ENCODE results near the gene ASIC1. TPM values are rescaled to one million over a fixed set of nuclear protein-coding genes. Genes with fewer than 3 reads are reported as not detected.

ASIC1 gene
- total RNA-seq, 1 donor from 2014 or later = 25.0 TPM

DNA sequence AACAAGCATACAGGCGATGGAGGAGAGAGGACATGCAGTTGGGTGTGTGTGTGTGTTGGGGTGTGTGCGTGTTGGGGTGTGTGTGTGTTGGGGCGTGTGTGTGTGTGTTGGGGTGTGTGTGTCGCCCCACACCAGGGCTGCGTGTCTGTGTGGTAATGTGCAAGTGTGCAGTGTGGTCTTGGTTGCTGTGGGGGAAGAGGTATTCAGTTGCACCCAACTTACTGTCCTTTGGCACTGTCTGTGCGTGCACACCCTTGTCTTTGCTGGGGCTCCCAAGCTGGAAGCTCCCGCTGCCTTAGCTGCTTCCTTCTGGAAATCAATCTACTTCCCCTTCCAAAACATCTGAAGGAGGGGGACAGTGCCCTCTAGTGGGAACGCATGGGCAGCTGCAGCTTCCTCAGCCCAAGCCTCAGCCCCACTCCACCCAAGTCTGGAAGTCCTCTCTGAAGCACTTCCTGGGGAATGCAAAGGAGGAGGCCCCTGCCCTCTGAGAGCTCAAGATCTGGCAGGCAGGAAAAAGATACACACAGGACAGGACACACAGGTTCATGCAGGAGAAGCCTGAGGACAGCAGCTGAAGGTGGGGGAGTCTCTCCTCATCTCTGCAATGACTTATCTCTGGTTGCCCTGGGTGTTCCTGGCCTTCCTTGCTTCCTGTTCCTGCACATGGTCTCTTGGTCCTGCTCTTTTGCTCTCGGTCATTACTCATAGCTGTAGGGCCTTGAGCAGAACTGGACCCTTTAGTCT lies 13.1 kb downstream of the ASIC1 start:
- Mint-ChIP-seq H3K27ac (ENCODE audit: unreplicated experiment) (peak overlapping the region; percentile 68), H3K9me3 (no peaks in the 10 kb centered on the region), H3K27me3 (ENCODE audit: low read depth) (no peaks in the 10 kb centered on the region), H3K4me1 (peaks cover 13% of the 10 kb centered on the region), H3K36me3 (ENCODE audit: low read depth) (no peaks in the 10 kb centered on the region), H3K4me3 (peak overlapping the region; percentile 53)
- TF ChIP-seq, protein P1, sequence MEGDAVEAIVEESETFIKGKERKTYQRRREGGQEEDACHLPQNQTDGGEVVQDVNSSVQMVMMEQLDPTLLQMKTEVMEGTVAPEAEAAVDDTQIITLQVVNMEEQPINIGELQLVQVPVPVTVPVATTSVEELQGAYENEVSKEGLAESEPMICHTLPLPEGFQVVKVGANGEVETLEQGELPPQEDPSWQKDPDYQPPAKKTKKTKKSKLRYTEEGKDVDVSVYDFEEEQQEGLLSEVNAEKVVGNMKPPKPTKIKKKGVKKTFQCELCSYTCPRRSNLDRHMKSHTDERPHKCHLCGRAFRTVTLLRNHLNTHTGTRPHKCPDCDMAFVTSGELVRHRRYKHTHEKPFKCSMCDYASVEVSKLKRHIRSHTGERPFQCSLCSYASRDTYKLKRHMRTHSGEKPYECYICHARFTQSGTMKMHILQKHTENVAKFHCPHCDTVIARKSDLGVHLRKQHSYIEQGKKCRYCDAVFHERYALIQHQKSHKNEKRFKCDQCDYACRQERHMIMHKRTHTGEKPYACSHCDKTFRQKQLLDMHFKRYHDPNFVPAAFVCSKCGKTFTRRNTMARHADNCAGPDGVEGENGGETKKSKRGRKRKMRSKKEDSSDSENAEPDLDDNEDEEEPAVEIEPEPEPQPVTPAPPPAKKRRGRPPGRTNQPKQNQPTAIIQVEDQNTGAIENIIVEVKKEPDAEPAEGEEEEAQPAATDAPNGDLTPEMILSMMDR (conservative IDR thresholded peaks at IDR 0.05) = peak; percentile 91
- peak; percentile 90 for DNase-seq (ENCODE audit: low read depth, low spot score)

DNA sequence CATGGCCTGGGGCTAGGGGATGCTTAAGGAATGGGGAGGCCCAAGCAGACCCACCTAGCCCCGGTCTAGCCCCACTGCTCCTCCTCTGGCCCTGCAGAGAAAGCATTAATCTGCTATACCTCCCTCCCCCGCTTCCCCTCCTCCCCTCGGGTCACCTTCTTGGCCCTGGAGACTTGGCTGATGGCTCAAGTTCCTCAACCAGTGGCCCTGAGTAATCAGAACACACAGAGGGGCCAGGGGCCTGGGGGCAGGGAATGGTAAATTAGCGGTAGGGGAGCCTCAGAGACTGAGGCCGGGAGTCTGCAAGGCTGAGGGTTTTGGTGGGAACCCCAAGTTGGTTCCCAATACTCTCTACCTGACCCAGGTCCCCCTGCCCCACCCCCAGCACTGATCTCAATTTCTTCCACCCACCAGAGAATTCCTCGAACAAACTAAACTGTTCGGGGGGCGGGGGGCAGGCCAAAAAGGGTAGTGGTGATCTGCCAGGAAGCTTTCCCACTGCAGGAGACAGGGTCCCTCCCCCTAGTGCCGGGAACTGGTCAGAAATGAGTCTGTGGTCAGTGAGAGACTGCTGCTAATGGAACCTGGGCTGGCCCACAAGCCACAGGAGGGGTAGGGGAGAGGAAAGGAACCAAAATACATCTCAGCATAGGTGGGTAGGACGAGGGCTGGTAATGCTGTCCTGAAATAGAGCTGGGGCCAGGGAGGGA lies 15.0 kb downstream of the ASIC1 start:
- Mint-ChIP-seq H3K36me3 (ENCODE audit: low read depth) (no peaks in the 10 kb centered on the region), H3K9me3 (no peaks in the 10 kb centered on the region), H3K27me3 (ENCODE audit: low read depth) (no peaks in the 10 kb centered on the region), H3K4me1 (peaks cover 16% of the 10 kb centered on the region), H3K27ac (ENCODE audit: unreplicated experiment) (peak overlapping the region; percentile 72), H3K4me3 (no peak overlapping the region)
- TF ChIP-seq, protein P1 (conservative IDR thresholded peaks at IDR 0.05) = no peak
- no peak for DNase-seq (ENCODE audit: low read depth, low spot score)

DNA sequence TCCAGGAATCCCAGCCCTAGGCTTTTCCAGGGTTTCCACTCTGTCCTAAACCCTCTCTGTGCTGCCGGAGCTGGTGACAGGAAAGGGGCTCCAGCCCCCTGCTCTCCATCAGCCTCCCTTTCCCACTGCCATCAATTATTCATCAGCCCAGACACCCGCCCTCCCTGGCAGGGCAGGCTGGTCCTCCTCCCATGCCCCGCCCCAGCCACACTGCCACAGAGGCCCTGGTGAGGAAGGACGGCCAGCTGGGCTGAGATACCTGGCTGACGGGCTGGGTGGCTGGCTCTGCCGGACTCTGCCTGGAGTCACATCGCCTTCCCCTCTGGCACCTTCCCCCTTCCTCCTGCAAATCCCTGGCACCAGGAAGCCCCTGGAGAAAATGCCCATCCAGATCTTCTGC lies 15.8 kb downstream of the ASIC1 start:
- TF ChIP-seq, protein P1 (conservative IDR thresholded peaks at IDR 0.05) = no peak
- no peak for DNase-seq (ENCODE audit: low read depth, low spot score)
- no peaks in the 10 kb centered on the region for H3K36me3 Mint-ChIP-seq (ENCODE audit: low read depth)
- no peak overlapping the region for H3K27ac Mint-ChIP-seq (ENCODE audit: unreplicated experiment)
- H3K27me3 Mint-ChIP-seq (ENCODE audit: low read depth) = no peaks in the 10 kb centered on the region
- H3K4me3 Mint-ChIP-seq = no peak overlapping the region
- H3K4me1 Mint-ChIP-seq = peaks cover 16% of the 10 kb centered on the region
- no peaks in the 10 kb centered on the region for H3K9me3 Mint-ChIP-seq

DNA sequence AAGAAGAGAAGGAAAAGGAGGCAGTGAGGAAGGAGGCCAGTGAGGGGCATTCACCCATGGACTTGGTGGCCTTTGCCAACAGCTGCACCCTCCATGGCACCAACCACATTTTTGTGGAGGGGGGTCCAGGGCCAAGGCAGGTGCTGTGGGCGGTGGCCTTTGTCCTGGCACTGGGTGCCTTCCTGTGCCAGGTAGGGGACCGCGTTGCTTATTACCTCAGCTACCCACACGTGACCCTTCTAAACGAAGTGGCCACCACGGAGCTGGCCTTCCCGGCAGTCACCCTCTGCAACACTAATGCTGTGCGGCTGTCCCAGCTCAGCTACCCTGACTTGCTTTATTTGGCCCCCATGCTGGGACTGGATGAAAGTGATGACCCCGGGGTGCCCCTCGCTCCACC lies 16.3 kb downstream of the ASIC1 start:
- TF ChIP-seq, protein P1 (conservative IDR thresholded peaks at IDR 0.05) = no peak

DNA sequence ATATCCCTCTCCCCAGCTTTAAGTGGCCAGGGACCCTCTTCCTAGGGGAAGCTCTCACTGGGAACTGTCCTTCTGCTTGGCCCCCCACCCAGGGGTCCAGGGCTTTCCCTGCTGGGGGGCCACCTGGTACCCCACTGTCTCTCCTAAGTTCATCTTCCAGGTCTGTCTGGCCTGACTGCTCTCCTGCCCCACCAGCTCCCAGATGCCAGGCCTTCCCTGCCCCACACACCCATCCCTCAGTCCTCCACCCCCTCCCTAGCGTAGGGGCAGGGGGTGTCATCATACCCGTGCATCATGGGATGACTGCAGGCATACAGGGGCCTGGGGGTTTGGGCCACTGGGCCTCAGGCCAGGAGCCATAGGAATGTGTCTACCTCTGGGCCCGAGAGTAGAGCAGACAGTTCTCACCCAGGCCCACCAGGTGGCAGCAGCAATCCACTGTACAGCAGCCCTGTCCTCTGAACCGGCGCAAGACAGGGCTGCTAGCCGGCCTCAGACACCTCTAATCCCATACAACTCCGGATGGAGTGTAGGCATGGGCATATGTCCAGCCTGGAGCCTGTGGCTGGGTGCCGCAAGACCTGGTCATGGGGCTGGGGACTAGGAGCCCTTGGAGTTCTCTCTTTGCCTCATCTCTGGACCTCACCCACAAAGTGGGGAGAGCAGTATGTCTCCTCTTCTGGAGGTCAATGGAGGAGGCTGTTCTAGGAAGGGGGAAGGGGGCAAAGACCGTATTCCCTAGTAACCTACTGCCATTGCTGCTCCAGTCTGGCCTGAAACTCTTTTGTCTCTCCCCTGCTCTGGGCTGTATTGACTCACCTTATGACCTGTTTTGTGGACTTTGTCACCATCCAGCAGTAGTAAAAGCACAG lies 17.8 kb downstream of the ASIC1 start:
- no peaks in the 10 kb centered on the region for H3K27me3 Mint-ChIP-seq (ENCODE audit: low read depth)
- H3K36me3 Mint-ChIP-seq (ENCODE audit: low read depth) = no peaks in the 10 kb centered on the region
- peaks cover 12% of the 10 kb centered on the region for H3K4me1 Mint-ChIP-seq
- no peak overlapping the region for H3K27ac Mint-ChIP-seq (ENCODE audit: unreplicated experiment)
- H3K9me3 Mint-ChIP-seq = no peaks in the 10 kb centered on the region
- TF ChIP-seq, protein P1 (conservative IDR thresholded peaks at IDR 0.05) = peak; percentile 94
- no peak overlapping the region for H3K4me3 Mint-ChIP-seq
- peak; percentile 92 for DNase-seq (ENCODE audit: low read depth, low spot score)

More for the DNA sequence above, 16.3 kb downstream of the ASIC1 start:
- Mint-ChIP-seq H3K27me3 (ENCODE audit: low read depth) (no peaks in the 10 kb centered on the region), H3K4me1 (peaks cover 16% of the 10 kb centered on the region), H3K4me3 (no peak overlapping the region), H3K36me3 (ENCODE audit: low read depth) (no peaks in the 10 kb centered on the region), H3K9me3 (no peaks in the 10 kb centered on the region), H3K27ac (ENCODE audit: unreplicated experiment) (no peak overlapping the region)
- no peak for DNase-seq (ENCODE audit: low read depth, low spot score)

Measured in neural crest cell (in vitro differentiated cells).